WTC11 (cell line): Measurements from ENCODE around the gene MAGED1.

Experiments used
- CREB1 ChIP-seq: sonication (generic); formaldehyde crosslinking; IDR thresholded peaks from 2 replicates; pipeline ENCODE4 v1.8.0; 2023; ENCODE audit warnings: mild to moderate bottlenecking, missing genetic modification reagents
- CTCF ChIP-seq: fragments of 200-600 bp; IDR thresholded peaks from 2 replicates; pipeline ENCODE4 v1.8.0; 2022; ENCODE audit warnings: antibody characterized with exemption
- JUN ChIP-seq: sonication (generic); formaldehyde crosslinking; IDR thresholded peaks from 2 replicates; pipeline ENCODE4 v1.8.0; 2023; ENCODE audit warnings: mild to moderate bottlenecking, missing genetic modification reagents
- TCF7 ChIP-seq: sonication (generic); formaldehyde crosslinking; IDR thresholded peaks from 2 replicates; pipeline ENCODE4 v1.8.0; 2022; ENCODE audit warnings: mild to moderate bottlenecking, low read depth, missing genetic modification reagents, moderate library complexity
- TEAD4 ChIP-seq: sonication (generic); formaldehyde crosslinking; IDR thresholded peaks from 2 replicates; pipeline ENCODE4 v1.8.0; 2022; ENCODE audit warnings: mild to moderate bottlenecking, missing genetic modification reagents
- TF ChIP-seq, protein P1 (sequence below): sonication (generic); formaldehyde crosslinking; IDR thresholded peaks from 2 replicates; pipeline ENCODE4 v1.8.1; 2022; ENCODE audit warnings: mild to moderate bottlenecking, moderate library complexity, missing genetic modification reagents
- TF ChIP-seq, protein P2 (sequence below): sonication (generic); formaldehyde crosslinking; IDR thresholded peaks from 2 replicates; pipeline ENCODE4 v1.8.1; 2023; ENCODE audit warnings: mild to moderate bottlenecking, missing genetic modification reagents

GRCh38 chrX:51862920-51863319 lies 30.5 kb upstream of the MAGED1 start:
- TF ChIP-seq, protein P1, sequence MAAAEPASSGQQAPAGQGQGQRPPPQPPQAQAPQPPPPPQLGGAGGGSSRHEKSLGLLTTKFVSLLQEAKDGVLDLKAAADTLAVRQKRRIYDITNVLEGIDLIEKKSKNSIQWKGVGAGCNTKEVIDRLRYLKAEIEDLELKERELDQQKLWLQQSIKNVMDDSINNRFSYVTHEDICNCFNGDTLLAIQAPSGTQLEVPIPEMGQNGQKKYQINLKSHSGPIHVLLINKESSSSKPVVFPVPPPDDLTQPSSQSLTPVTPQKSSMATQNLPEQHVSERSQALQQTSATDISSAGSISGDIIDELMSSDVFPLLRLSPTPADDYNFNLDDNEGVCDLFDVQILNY (CRISPR knock-in tag), result no peak
- TF ChIP-seq CTCF, result no peak
- TF ChIP-seq, protein P2, sequence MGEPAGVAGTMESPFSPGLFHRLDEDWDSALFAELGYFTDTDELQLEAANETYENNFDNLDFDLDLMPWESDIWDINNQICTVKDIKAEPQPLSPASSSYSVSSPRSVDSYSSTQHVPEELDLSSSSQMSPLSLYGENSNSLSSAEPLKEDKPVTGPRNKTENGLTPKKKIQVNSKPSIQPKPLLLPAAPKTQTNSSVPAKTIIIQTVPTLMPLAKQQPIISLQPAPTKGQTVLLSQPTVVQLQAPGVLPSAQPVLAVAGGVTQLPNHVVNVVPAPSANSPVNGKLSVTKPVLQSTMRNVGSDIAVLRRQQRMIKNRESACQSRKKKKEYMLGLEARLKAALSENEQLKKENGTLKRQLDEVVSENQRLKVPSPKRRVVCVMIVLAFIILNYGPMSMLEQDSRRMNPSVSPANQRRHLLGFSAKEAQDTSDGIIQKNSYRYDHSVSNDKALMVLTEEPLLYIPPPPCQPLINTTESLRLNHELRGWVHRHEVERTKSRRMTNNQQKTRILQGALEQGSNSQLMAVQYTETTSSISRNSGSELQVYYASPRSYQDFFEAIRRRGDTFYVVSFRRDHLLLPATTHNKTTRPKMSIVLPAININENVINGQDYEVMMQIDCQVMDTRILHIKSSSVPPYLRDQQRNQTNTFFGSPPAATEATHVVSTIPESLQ (CRISPR knock-in tag), result no peak
- no peak for TF ChIP-seq CREB1 (CRISPR knock-in tag)
- TF ChIP-seq TCF7, result no peak
- TF ChIP-seq TEAD4, result no peak
- no peak for TF ChIP-seq JUN (CRISPR knock-in tag)
